Ovary (tissue), 3 donors: ENCODE results near the gene ITGAE.

Source experiments
- POLR2A ChIP-seq: fragments of 450-650 bp; IDR thresholded peaks from one replicate; pipeline ENCODE4 v1.6.1; 2017; ENCODE audit warnings: antibody characterized with exemption, mild to moderate bottlenecking, moderate library complexity
- TF ChIP-seq, protein P1 (sequence below), 3 donors: fragments of 450-650 bp in 2 of 3; fragments of 200-600 bp in 1 of 3; IDR thresholded peaks; one replicate each; pipeline versions ENCODE4 v1.5.1 to v1.8.0; 2016 to 2022; ENCODE audit warnings: antibody characterized with exemption in 3 of 3, mild to moderate bottlenecking in 1 of 3
- donor health status: DM: no; HTN: no; CAD: no.

DNA sequence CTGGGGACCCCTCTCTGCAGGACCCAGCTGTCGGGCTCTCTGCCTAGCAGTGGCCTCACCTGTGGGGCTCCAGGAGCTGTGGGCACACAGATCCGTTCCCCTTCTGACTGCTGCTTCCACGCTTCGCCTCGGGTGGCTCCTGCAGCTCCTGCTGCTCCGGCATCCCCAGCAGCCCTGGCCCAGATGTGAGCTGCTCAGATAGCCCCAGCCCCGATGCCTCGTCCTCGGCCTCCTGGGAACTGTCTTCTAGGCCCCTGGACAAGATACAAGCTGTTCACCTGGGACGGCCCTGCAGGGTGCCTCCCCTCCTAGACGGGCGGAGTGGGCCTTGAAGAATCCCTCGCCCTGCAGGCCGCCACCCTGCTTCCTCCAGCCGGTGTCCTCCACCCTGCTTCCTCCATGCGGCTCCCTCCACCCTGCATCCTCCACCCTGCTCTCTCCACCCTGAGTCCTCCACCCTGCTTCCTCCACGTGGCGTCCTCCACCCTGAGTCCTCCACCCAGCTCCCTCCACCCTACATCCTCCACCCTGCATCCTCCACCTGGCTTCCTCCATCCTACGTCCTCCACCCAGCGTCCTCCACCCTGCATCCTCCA, 121.4 kb downstream of the ITGAE start:
- TF ChIP-seq, protein P1, sequence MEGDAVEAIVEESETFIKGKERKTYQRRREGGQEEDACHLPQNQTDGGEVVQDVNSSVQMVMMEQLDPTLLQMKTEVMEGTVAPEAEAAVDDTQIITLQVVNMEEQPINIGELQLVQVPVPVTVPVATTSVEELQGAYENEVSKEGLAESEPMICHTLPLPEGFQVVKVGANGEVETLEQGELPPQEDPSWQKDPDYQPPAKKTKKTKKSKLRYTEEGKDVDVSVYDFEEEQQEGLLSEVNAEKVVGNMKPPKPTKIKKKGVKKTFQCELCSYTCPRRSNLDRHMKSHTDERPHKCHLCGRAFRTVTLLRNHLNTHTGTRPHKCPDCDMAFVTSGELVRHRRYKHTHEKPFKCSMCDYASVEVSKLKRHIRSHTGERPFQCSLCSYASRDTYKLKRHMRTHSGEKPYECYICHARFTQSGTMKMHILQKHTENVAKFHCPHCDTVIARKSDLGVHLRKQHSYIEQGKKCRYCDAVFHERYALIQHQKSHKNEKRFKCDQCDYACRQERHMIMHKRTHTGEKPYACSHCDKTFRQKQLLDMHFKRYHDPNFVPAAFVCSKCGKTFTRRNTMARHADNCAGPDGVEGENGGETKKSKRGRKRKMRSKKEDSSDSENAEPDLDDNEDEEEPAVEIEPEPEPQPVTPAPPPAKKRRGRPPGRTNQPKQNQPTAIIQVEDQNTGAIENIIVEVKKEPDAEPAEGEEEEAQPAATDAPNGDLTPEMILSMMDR (IDR thresholded peaks at IDR 0.05) = no peak
- TF ChIP-seq POLR2A = no peak
